Fibroblast of pulmonary artery (primary cell): ENCODE data around the gene TLE7.

Experiments used
- DNase-seq: peaks from one replicate; pipeline ENCODE4 v3.0.0-alpha.2; 2010; ENCODE audit warnings: low read depth
- H3K4me3 ChIP-seq: replicated peaks from 2 replicates; pipeline ENCODE4 v1.5.1; 2011; ENCODE audit warnings: low read depth, mild to moderate bottlenecking, control low read depth, low read length, moderate library complexity
- TF ChIP-seq, protein P1 (sequence below): IDR thresholded peaks from 2 replicates; pipeline ENCODE4 v1.5.1; 2011; ENCODE audit warnings: mild to moderate bottlenecking, control low read depth, low read length, inconsistent platforms; ENCODE audit errors: missing control alignments

The TLE7 gene

DNA sequence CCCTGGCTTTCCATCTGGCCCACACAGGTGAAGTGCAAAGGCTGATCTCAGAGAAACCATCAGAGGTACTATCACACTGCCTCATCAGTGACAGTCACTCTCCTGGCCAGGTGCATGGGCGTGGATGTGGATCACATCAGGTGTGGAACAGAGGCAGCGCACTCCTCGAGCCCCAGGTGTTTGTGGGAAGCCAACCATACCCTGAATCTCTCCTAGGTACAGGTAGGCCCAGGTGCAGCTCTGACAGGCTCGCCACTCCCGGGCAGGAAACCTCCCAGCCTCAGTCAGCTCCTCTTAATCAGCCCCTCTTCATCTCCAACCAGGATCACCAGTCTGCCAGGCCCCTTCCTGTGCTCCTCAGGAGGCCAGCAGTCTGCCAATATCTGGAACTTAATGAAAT is 31.7 kb downstream of the TLE7 start:
- DNase-seq: no peak
- no peak overlapping the region for H3K4me3 ChIP-seq
- TF ChIP-seq, protein P1, sequence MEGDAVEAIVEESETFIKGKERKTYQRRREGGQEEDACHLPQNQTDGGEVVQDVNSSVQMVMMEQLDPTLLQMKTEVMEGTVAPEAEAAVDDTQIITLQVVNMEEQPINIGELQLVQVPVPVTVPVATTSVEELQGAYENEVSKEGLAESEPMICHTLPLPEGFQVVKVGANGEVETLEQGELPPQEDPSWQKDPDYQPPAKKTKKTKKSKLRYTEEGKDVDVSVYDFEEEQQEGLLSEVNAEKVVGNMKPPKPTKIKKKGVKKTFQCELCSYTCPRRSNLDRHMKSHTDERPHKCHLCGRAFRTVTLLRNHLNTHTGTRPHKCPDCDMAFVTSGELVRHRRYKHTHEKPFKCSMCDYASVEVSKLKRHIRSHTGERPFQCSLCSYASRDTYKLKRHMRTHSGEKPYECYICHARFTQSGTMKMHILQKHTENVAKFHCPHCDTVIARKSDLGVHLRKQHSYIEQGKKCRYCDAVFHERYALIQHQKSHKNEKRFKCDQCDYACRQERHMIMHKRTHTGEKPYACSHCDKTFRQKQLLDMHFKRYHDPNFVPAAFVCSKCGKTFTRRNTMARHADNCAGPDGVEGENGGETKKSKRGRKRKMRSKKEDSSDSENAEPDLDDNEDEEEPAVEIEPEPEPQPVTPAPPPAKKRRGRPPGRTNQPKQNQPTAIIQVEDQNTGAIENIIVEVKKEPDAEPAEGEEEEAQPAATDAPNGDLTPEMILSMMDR: no peak

DNA sequence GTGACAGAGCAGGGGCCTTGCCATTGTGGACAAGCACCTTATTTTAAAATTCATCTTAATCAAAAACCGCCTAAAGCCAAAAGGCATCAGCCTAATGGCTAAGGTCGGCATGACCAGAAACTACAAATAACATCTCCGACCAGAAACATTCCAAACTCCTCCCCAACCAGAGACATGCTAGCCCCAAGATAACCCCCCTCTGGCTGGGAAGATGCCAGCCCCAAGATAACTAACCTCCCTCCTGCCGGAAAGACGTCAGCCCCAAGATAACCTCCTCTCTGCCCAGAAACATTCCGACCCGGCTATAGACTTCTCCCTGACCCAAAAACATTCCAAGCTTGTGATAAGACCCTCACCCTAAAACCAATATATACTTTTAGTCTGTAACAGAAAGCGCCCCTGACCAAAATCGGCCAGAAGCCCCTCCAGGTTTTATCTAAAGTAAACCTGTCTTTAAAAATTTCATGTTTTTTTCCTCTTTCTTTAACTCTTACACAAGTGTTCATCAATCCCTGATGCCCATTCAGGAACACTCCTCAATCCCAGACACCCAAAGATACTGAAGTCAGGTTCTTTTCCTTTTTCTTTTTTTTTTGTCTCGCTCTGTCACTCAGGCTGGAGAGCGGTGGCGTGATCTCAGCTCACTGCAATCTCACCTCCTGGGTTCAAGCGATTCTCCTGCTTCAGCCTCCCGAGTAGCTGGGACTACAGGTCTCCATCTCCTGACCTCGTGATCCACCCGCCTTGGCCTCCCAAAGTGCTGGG is 32.7 kb downstream of the TLE7 start:
- peak; percentile 16 for DNase-seq

DNA sequence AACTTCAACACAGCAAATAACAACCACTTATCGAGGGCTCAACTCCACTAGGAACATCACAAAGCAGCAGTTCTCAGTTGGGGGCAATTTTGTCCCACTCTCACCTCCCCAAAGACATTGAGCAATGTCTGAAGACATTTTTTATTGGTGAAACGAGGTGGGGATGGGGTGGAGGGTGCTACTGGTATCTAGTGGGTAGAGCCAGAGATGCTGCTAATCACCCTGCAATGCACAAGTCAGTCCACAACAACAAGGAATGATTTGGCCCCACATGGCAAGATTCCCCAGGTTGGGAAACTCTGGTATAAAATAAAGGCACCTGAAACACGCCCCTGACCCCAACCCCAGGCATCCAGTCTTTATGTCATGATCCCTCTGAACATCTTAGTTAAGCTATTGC is 33.3 kb downstream of the TLE7 start:
- TF ChIP-seq, protein P1: no peak
- H3K4me3 ChIP-seq: no peak overlapping the region
- DNase-seq: no peak

More for the DNA sequence above, 32.7 kb downstream of the TLE7 start:
- H3K4me3 ChIP-seq: no peak overlapping the region
- TF ChIP-seq, protein P1: no peak

DNA sequence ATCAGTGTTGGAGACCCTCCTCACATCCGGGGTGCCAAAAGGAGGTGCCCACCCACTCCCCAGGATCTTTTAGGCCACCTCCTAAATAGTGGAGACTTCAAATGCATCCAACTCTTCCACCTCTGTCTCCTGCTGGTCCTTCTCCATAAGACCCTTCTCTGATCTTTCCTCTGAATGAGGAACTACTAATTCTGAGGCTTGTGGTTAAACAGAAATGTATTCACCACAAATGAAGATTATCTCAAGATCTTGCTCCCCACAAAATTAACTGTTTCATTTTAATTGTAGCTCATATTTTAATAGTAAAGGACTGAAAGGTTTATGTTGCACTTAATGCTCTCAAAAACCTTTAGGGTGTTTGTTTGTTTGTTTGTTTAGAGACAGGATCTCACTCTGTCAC is 34.1 kb downstream of the TLE7 start:
- no peak for DNase-seq
- TF ChIP-seq, protein P1: no peak

DNA sequence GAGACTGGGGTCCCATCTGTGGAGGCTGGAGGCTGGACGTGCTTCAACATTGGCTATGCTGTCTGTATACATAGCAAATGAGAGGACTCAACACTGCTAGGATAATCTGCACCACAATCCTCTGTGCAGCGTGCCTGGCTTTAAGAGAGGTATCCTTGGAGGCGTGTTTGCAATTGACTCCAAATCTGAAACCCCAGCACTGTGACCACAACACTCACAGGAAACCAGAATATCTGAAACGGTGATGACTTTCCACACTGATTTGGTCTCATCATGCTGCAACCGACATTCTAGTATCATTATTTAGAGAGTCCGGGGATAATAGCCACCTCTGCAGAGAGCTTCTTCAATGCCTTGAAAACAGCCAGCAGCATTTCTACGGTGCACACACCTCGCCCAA is 35.1 kb downstream of the TLE7 start:
- no peak for DNase-seq
- H3K4me3 ChIP-seq: no peak overlapping the region
- TF ChIP-seq, protein P1: no peak

More for the DNA sequence above, 34.1 kb downstream of the TLE7 start:
- no peak overlapping the region for H3K4me3 ChIP-seq

DNA sequence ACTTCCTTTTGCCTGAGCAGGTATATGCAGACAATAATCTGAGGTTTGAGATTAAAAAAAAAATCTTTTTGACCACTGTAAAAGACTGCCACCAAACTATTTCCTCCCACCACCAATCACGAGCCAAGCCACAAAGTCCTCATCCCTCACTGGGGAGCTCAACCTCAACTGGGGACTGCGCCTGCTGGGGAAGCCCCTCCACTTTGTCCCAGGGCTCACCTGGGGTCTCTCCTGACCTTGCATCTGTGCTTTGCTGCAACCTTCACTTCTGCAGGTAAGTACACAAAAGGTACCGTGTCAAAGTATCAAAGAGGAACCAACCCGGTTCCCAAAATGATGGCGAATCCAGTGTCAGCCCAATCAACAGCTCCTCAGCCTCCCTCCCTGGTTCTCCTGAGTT is 35.5 kb downstream of the TLE7 start:
- TF ChIP-seq, protein P1: no peak
- no peak for DNase-seq
- H3K4me3 ChIP-seq: no peak overlapping the region

DNA sequence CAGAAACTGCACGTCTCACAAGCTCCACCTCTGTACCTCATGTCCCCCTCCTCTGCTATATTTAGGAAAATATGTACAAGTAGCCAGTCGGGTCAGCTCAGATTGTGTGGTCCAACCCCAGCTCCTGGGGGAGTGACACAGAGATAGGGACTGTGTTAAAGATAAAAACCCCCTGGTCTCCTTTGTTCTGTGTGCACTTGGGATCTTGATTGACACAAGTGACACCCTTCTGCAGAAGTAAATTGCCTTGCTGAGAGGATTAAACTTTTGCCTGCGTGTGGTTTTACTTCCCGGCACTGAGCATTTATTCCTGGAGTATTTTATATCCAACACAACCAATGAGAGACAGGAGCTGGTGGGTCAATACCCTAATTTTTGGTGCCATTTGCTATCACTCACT is 37.5 kb downstream of the TLE7 start:
- TF ChIP-seq, protein P1: no peak
- DNase-seq: no peak
- H3K4me3 ChIP-seq: no peak overlapping the region
